ENCODE measurements around the gene SLC25A30. TPM values are rescaled to one million over a fixed set of nuclear protein-coding genes. Genes with fewer than 3 reads are reported as not detected.

The SLC25A30 gene
- 7.0 TPM in 2 replicates for total RNA-seq

GRCh38 chr13:45417790-45418534 is at the start of gene SLC25A30:
Gene SLC25A30 (minus strand): TSS chr13:45418373. CDS start chr13:45411425, 6,948 bp downstream.

GRCh38 chr13:45464687-45465453 is 46.7 kb upstream of the SLC25A30 start, which contains the start of gene COG3:
Gene COG3 (plus strand): TSS chr13:45464939. CDS start chr13:45465037, 98 bp downstream.

Other genes with a start within 250 kb of the SLC25A30 start
- gene KCTD4, start 217.3 kb downstream of the SLC25A30 start, total RNA-seq, result not detected in 2 replicates
- gene TPT1, start 77.2 kb downstream of the SLC25A30 start, total RNA-seq, result 1,458 and 2,683 TPM in 2 replicates
- gene COG3, start 46.6 kb upstream of the SLC25A30 start, total RNA-seq, result 22.8 and 31.5 TPM in 2 replicates
- gene ERICH6B, start 197.4 kb upstream of the SLC25A30 start, total RNA-seq, result not detected in 2 replicates

Measured in subcutaneous preadipocyte (primary cell).